HepG2 (cell line): ENCODE measurements around the gene PCSK5. TPM values are rescaled to one million over a fixed set of nuclear protein-coding genes. Genes with fewer than 3 reads are reported as not detected.

ENCODE experiments used
- ATAC-seq: fragments of 200-7000 bp; cut with Tn5 transposase; 3 replicates; pipeline ENCODE4 v1.9.1; 2020; ENCODE audit warnings: mild to moderate bottlenecking, moderate library complexity
- BruUV-seq: library from RNA; stranded (reverse); fragments of 400-500 nt; replicated peaks from 2 replicates; lab custom pipeline; 2021; lab: Mats Ljungman, UMichigan
- CTCF ChIA-PET: fragments of 300-600 bp; formaldehyde crosslinking; extraction: SDS; loops from one replicate; lab custom pipeline; 2021; ENCODE audit warnings: low total read pairs, inconsistent platforms, low intra/inter-chr PET ratio; lab: Yijun Ruan, JAX
- POLR2A ChIA-PET: fragments of 350-600 bp; sonication (Branson Sonifier 250); formaldehyde crosslinking; loops from one replicate; lab custom pipeline; 2020; ENCODE audit warnings: antibody characterized with exemption, inconsistent platforms; lab: Yijun Ruan, JAX
- DNase-seq: peaks from one replicate; pipeline ENCODE4 v3.0.0-alpha.2; 2015; ENCODE audit warnings: low spot score
- FAIRE-seq: peaks from 3 replicates; lab custom pipeline; 2011; peaks lifted over from hg19 to GRCh38; lab: Jason Lieb, UNC
- H2AFZ ChIP-seq: one replicate; pipeline ENCODE4 v1.6.1; 2011; ENCODE audit warnings: low read length, inconsistent platforms
- H3K27ac ChIP-seq: fragments of 300-600 bp; 3 replicates; pipeline ENCODE4 v1.8.0; 2011; ENCODE audit warnings: mixed run types, mild to moderate bottlenecking, mixed read lengths, low read length, inconsistent platforms; ENCODE audit not compliant: insufficient read depth; ENCODE audit errors: extremely low read length
- H3K27me3 ChIP-seq, 2 experiments: fragments of 200-600 bp in 1 of 2; 2 replicates in 1 of 2; 3 replicates in 1 of 2; pipeline versions ENCODE4 v1.6.0 to v1.8.0; 2011; ENCODE audit warnings: low read length in 2 of 2, mild to moderate bottlenecking in 2 of 2, moderate library complexity in 2 of 2, inconsistent platforms in 1 of 2; ENCODE audit not compliant: insufficient read depth in 2 of 2, control insufficient read depth in 1 of 2
- H3K36me3 ChIP-seq, 2 experiments: fragments of 200-600 bp in 1 of 2; replicated peaks in 1 of 2; 2 replicates in 1 of 2; 3 replicates in 1 of 2; pipeline versions ENCODE4 v1.5.1 to v1.8.0; 2011; ENCODE audit warnings: low read length in 2 of 2, inconsistent platforms in 1 of 2; ENCODE audit not compliant: insufficient read depth in 2 of 2, control insufficient read depth in 1 of 2
- H3K4me1 ChIP-seq: 2 replicates; pipeline ENCODE4 v1.5.1; 2012; ENCODE audit warnings: low read length, inconsistent platforms; ENCODE audit not compliant: insufficient read depth
- H3K4me2 ChIP-seq: 2 replicates; pipeline ENCODE4 v1.6.0; 2011; ENCODE audit warnings: low read depth, low read length, inconsistent platforms
- H3K4me3 ChIP-seq, 3 experiments: fragments of 200-600 bp in 1 of 3; sonication (generic), shearing (Covaris generic) in 1 of 3; replicated peaks in 1 of 3; 2 replicates each; pipeline ENCODE4 v1.5.1; 2011 to 2016; ENCODE audit warnings: low read length in 3 of 3, inconsistent platforms in 2 of 3, low read depth in 2 of 3, mild to moderate bottlenecking in 2 of 3, control low read depth in 1 of 3, mixed read lengths in 1 of 3; ENCODE audit not compliant: insufficient read depth in 1 of 3
- H3K79me2 ChIP-seq: one replicate; pipeline ENCODE4 v1.6.1; 2011; ENCODE audit warnings: low read length, inconsistent platforms; ENCODE audit not compliant: insufficient read depth
- H3K9ac ChIP-seq: 2 replicates; pipeline ENCODE4 v1.6.0; 2011; ENCODE audit warnings: mild to moderate bottlenecking, low read depth, low read length, inconsistent platforms; ENCODE audit not compliant: insufficient read depth
- H3K9me3 ChIP-seq: 2 replicates; pipeline ENCODE4 v1.5.1; 2012; ENCODE audit warnings: mild to moderate bottlenecking, low read length
- H4K20me1 ChIP-seq: 2 replicates; pipeline ENCODE4 v1.6.0; 2011; ENCODE audit warnings: inconsistent platforms, mild to moderate bottlenecking, low read length, moderate library complexity; ENCODE audit not compliant: insufficient read depth
- EEA1 ChIP-seq: sonication (generic); formaldehyde crosslinking; IDR thresholded peaks from 2 replicates; pipeline ENCODE4 v1.5.1; 2020; ENCODE audit warnings: mild to moderate bottlenecking, missing genetic modification reagents, borderline replicate concordance
- HOXA7 ChIP-seq: sonication (generic); formaldehyde crosslinking; IDR thresholded peaks from 2 replicates; pipeline ENCODE4 v1.8.1; 2022; ENCODE audit warnings: mild to moderate bottlenecking, missing genetic modification reagents, moderate library complexity
- POGZ ChIP-seq: sonication (generic); formaldehyde crosslinking; IDR thresholded peaks from 2 replicates; pipeline ENCODE4 v1.4.0; 2020; ENCODE audit warnings: mild to moderate bottlenecking, missing genetic modification reagents
- REL ChIP-seq: sonication (generic); formaldehyde crosslinking; conservative IDR thresholded peaks from 2 replicates; pipeline ENCODE4 v1.8.0; 2022; ENCODE audit warnings: mild to moderate bottlenecking, missing genetic modification reagents, moderate library complexity
- STAT5B ChIP-seq: sonication (generic); formaldehyde crosslinking; IDR thresholded peaks from 2 replicates; pipeline ENCODE4 v1.4.0; 2020; ENCODE audit warnings: missing genetic modification reagents
- TCF7 ChIP-seq: sonication (generic); IDR thresholded peaks from 2 replicates; pipeline ENCODE4 v1.6.1; 2016; ENCODE audit warnings: antibody characterized with exemption, low read depth
- ZNF124 ChIP-seq: sonication (generic); formaldehyde crosslinking; IDR thresholded peaks from 2 replicates; pipeline ENCODE4 v1.4.0; 2020; ENCODE audit warnings: missing genetic modification reagents
- WGBS: methylation state at CpG from one replicate; pipeline ENCODE4 v1.1.6; 2017; ENCODE audit warnings: low lambda C conversion rate; 5-methylcytosine and 5-hydroxymethylcytosine counted together
- in situ Hi-C: cut with HindIII; loops from 2 replicates; pipeline ENCODE4 v1.10.0; 2017; ENCODE audit warnings: low pct_unique_long_range_greater_than_20kb; ENCODE audit not compliant: extremely low pct_ligation_motif_present
- intact Hi-C: fragments of 100-400 bp; cut with micrococcal nuclease; formaldehyde crosslinking; loops from one replicate; pipeline ENCODE4 v1.10.0; 2022; ENCODE audit not compliant: unreplicated experiment
- polyA plus RNA-seq, 8 experiments: library from polyadenylated mRNA; depleted of rRNA in 3 of 8; stranded (reverse) in 7 of 8; unstranded in 1 of 8; fragments of >200 nt; fragmentation: Illumina TruSeq in 4 of 8; extraction: Trizol in 4 of 8; gene quantifications; 2 replicates each; pipeline versions ENCODE4 v1.2.1 to v1.2.3, GENCODE V29; 2011 to 2016; ENCODE audit warnings: low read depth in 4 of 8, missing spikeins in 1 of 8, mixed read lengths in 1 of 8; ENCODE audit not compliant: insufficient read depth in 1 of 8
- total RNA-seq, 5 experiments: library from RNA; depleted of rRNA; stranded (reverse); fragments of >200 nt; fragmentation: Illumina TruSeq; extraction: Trizol; gene quantifications; 2 replicates each; pipeline ENCODE4 v1.2.3, GENCODE V29; 2016; ENCODE audit warnings: low read depth in 1 of 5
- TF ChIP-seq, protein P1 (sequence below), 2 experiments: sonication (generic) in 1 of 2; formaldehyde crosslinking in 1 of 2; IDR thresholded peaks; 2 replicates each; pipeline versions ENCODE4 v1.5.1 to v1.6.1; 2011 to 2020; ENCODE audit warnings: borderline replicate concordance in 1 of 2, low read depth in 1 of 2, low read length in 1 of 2, mild to moderate bottlenecking in 1 of 2, missing genetic modification reagents in 1 of 2, moderate library complexity in 1 of 2
- TF ChIP-seq, protein P2 (sequence below): sonication (generic); formaldehyde crosslinking; IDR thresholded peaks from 2 replicates; pipeline ENCODE4 v1.5.1; 2020; ENCODE audit warnings: missing genetic modification reagents, mild to moderate bottlenecking, borderline replicate concordance
- TF ChIP-seq, protein P3 (sequence below): sonication (generic); formaldehyde crosslinking; IDR thresholded peaks from 2 replicates; pipeline ENCODE4 v1.8.1; 2023; ENCODE audit warnings: missing genetic modification reagents, inconsistent platforms, borderline replicate concordance
- TF ChIP-seq, protein P4 (sequence below): sonication (generic); formaldehyde crosslinking; IDR thresholded peaks from 2 replicates; pipeline ENCODE4 v1.4.0; 2020; ENCODE audit warnings: missing genetic modification reagents, mild to moderate bottlenecking, borderline replicate concordance
- TF ChIP-seq, protein P5 (sequence below): sonication (generic); formaldehyde crosslinking; IDR thresholded peaks from 2 replicates; pipeline ENCODE4 v1.5.0; 2020; ENCODE audit warnings: mild to moderate bottlenecking, missing genetic modification reagents

PCSK5 gene
- total and polyA plus RNA-seq, 2 of the 13 experiments (the other 11 are each of a cell fraction or from before 2014, with no cell fraction given): 0.55 to 0.66 TPM

DNA sequence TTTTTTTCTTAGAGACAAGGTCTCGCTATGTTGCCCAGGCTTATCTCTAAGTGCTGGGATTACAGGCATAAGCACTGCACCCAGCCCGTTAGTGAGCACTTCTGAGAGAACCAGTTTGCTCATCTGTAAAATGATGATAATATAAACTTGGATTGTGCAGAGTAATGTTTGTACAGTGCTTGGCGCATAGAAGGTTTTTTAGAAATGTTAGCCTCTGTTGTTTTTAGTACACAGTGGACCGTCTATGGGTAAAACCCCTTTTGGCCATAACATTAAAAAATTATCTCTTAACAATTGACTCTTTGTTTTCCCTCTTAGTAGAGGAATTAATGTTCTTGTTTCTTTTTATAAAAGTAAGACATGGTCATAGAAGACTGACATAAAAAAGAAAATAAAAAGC is 202.1 kb downstream of the PCSK5 start (continued):
- TF ChIP-seq, protein P1, sequence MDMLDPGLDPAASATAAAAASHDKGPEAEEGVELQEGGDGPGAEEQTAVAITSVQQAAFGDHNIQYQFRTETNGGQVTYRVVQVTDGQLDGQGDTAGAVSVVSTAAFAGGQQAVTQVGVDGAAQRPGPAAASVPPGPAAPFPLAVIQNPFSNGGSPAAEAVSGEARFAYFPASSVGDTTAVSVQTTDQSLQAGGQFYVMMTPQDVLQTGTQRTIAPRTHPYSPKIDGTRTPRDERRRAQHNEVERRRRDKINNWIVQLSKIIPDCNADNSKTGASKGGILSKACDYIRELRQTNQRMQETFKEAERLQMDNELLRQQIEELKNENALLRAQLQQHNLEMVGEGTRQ (IDR thresholded peaks at IDR 0.05; ENCODE audit: low read depth, low read length): no peak
- TF ChIP-seq, protein P1 (CRISPR knock-in tag; IDR thresholded peaks at IDR 0.05; ENCODE audit: borderline replicate concordance): no peak
- TF ChIP-seq, protein P2, sequence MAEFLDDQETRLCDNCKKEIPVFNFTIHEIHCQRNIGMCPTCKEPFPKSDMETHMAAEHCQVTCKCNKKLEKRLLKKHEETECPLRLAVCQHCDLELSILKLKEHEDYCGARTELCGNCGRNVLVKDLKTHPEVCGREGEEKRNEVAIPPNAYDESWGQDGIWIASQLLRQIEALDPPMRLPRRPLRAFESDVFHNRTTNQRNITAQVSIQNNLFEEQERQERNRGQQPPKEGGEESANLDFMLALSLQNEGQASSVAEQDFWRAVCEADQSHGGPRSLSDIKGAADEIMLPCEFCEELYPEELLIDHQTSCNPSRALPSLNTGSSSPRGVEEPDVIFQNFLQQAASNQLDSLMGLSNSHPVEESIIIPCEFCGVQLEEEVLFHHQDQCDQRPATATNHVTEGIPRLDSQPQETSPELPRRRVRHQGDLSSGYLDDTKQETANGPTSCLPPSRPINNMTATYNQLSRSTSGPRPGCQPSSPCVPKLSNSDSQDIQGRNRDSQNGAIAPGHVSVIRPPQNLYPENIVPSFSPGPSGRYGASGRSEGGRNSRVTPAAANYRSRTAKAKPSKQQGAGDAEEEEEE (CRISPR knock-in tag): no peak
- TF ChIP-seq, protein P3, sequence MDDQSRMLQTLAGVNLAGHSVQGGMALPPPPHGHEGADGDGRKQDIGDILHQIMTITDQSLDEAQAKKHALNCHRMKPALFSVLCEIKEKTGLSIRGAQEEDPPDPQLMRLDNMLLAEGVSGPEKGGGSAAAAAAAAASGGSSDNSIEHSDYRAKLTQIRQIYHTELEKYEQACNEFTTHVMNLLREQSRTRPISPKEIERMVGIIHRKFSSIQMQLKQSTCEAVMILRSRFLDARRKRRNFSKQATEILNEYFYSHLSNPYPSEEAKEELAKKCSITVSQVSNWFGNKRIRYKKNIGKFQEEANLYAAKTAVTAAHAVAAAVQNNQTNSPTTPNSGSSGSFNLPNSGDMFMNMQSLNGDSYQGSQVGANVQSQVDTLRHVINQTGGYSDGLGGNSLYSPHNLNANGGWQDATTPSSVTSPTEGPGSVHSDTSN (CRISPR knock-in tag): no peak
- TF ChIP-seq HOXA7: no peak
- no peak for TF ChIP-seq STAT5B (CRISPR knock-in tag)
- no peak for TF ChIP-seq REL
- TF ChIP-seq, all 625 proteins: peak for 0

DNA sequence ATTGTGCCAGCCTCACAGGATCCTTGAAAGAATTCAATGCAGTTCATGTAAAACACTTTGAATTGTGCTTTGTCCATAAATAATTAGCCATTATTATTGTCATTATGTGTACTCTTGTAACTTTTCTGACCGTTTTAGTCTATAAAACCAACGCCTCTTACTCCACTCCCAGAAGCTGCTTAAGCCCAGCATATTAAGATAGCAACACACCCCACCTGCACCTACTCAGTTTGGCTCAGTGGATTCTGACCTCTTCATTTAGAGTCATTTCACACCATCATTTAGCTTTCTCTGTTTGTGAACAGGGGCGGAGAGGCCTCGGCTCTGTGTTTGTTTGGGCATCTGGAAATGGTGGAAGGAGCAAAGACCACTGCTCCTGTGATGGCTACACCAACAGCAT is 205.1 kb downstream of the PCSK5 start:
- POLR2A ChIA-PET: no interaction called here
- no peak overlapping the region for H3K4me3 ChIP-seq
- H3K27ac ChIP-seq: no peak overlapping the region
- no peaks in the 10 kb centered on the region for H3K9me3 ChIP-seq
- no peak overlapping the region for H2AFZ ChIP-seq
- CTCF ChIA-PET: no interaction called here
- H3K36me3 ChIP-seq: no peaks in the 10 kb centered on the region
- H3K4me1 ChIP-seq: no peaks in the 10 kb centered on the region
- H4K20me1 ChIP-seq: no peaks in the 10 kb centered on the region
- BruUV-seq: no TSS peak
- no peaks in the 10 kb centered on the region for H3K79me2 ChIP-seq
- ATAC-seq: no peak
- in situ Hi-C loops (no loop called here), intact Hi-C loops (no loop called here)
- H3K27me3 ChIP-seq: no peaks in the 10 kb centered on the region
- H3K4me2 ChIP-seq: no peak overlapping the region
- DNase-seq: no peak
- WGBS: 23% methylated on average over 4 of the region's 4 CpGs
- no peak for FAIRE-seq
- H3K9ac ChIP-seq: no peak overlapping the region
- TF ChIP-seq, protein P4, sequence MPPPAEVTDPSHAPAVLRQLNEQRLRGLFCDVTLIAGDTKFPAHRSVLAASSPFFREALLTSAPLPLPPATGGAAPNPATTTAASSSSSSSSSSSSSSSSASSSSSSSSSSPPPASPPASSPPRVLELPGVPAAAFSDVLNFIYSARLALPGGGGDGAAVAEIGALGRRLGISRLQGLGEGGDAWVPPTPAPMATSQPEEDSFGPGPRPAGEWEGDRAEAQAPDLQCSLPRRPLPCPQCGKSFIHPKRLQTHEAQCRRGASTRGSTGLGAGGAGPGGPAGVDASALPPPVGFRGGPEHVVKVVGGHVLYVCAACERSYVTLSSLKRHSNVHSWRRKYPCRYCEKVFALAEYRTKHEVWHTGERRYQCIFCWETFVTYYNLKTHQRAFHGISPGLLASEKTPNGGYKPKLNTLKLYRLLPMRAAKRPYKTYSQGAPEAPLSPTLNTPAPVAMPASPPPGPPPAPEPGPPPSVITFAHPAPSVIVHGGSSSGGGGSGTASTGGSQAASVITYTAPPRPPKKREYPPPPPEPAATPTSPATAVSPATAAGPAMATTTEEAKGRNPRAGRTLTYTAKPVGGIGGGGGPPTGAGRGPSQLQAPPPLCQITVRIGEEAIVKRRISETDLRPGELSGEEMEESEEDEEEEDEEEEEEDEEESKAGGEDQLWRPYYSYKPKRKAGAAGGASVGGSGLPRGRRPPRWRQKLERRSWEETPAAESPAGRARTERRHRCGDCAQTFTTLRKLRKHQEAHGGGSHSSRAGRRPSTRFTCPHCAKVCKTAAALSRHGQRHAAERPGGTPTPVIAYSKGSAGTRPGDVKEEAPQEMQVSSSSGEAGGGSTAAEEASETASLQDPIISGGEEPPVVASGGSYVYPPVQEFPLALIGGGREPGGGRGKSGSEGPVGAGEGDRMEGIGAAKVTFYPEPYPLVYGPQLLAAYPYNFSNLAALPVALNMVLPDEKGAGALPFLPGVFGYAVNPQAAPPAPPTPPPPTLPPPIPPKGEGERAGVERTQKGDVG (CRISPR knock-in tag): no peak
- TF ChIP-seq POGZ (CRISPR knock-in tag): no peak
- TF ChIP-seq ZNF124 (CRISPR knock-in tag): no peak
- TF ChIP-seq EEA1 (CRISPR knock-in tag): no peak
- no peak for TF ChIP-seq TCF7
- TF ChIP-seq, protein P5, sequence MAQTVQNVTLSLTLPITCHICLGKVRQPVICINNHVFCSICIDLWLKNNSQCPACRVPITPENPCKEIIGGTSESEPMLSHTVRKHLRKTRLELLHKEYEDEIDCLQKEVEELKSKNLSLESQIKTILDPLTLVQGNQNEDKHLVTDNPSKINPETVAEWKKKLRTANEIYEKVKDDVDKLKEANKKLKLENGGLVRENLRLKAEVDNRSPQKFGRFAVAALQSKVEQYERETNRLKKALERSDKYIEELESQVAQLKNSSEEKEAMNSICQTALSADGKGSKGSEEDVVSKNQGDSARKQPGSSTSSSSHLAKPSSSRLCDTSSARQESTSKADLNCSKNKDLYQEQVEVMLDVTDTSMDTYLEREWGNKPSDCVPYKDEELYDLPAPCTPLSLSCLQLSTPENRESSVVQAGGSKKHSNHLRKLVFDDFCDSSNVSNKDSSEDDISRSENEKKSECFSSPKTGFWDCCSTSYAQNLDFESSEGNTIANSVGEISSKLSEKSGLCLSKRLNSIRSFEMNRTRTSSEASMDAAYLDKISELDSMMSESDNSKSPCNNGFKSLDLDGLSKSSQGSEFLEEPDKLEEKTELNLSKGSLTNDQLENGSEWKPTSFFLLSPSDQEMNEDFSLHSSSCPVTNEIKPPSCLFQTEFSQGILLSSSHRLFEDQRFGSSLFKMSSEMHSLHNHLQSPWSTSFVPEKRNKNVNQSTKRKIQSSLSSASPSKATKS (CRISPR knock-in tag): no peak
